HepG2 (cell line): ENCODE results near the gene KLF7. TPM values are rescaled to one million over a fixed set of nuclear protein-coding genes. Genes with fewer than 3 reads are reported as not detected.

ENCODE experiments used
- ATAC-seq: fragments of 200-7000 bp; cut with Tn5 transposase; 3 replicates; pipeline ENCODE4 v1.9.1; 2020; ENCODE audit warnings: mild to moderate bottlenecking, moderate library complexity
- BruUV-seq: library from RNA; stranded (reverse); fragments of 400-500 nt; replicated peaks from 2 replicates; lab custom pipeline; 2021; lab: Mats Ljungman, UMichigan
- CTCF ChIA-PET: fragments of 300-600 bp; formaldehyde crosslinking; extraction: SDS; loops from one replicate; lab custom pipeline; 2021; ENCODE audit warnings: low total read pairs, inconsistent platforms, low intra/inter-chr PET ratio; lab: Yijun Ruan, JAX
- POLR2A ChIA-PET: fragments of 350-600 bp; sonication (Branson Sonifier 250); formaldehyde crosslinking; loops from one replicate; lab custom pipeline; 2020; ENCODE audit warnings: antibody characterized with exemption, inconsistent platforms; lab: Yijun Ruan, JAX
- DNase-seq: peaks from one replicate; pipeline ENCODE4 v3.0.0-alpha.2; 2015; ENCODE audit warnings: low spot score
- FAIRE-seq: peaks from 3 replicates; lab custom pipeline; 2011; peaks lifted over from hg19 to GRCh38; lab: Jason Lieb, UNC
- H2AFZ ChIP-seq: one replicate; pipeline ENCODE4 v1.6.1; 2011; ENCODE audit warnings: low read length, inconsistent platforms
- H3K27ac ChIP-seq: fragments of 300-600 bp; 3 replicates; pipeline ENCODE4 v1.8.0; 2011; ENCODE audit warnings: mixed run types, mild to moderate bottlenecking, mixed read lengths, low read length, inconsistent platforms; ENCODE audit not compliant: insufficient read depth; ENCODE audit errors: extremely low read length
- H3K27me3 ChIP-seq, 2 experiments: fragments of 200-600 bp in 1 of 2; 2 replicates in 1 of 2; 3 replicates in 1 of 2; pipeline versions ENCODE4 v1.6.0 to v1.8.0; 2011; ENCODE audit warnings: low read length in 2 of 2, mild to moderate bottlenecking in 2 of 2, moderate library complexity in 2 of 2, inconsistent platforms in 1 of 2; ENCODE audit not compliant: insufficient read depth in 2 of 2, control insufficient read depth in 1 of 2
- H3K36me3 ChIP-seq, 2 experiments: fragments of 200-600 bp in 1 of 2; replicated peaks in 1 of 2; 2 replicates in 1 of 2; 3 replicates in 1 of 2; pipeline versions ENCODE4 v1.5.1 to v1.8.0; 2011; ENCODE audit warnings: low read length in 2 of 2, inconsistent platforms in 1 of 2; ENCODE audit not compliant: insufficient read depth in 2 of 2, control insufficient read depth in 1 of 2
- H3K4me1 ChIP-seq: 2 replicates; pipeline ENCODE4 v1.5.1; 2012; ENCODE audit warnings: low read length, inconsistent platforms; ENCODE audit not compliant: insufficient read depth
- H3K4me2 ChIP-seq: 2 replicates; pipeline ENCODE4 v1.6.0; 2011; ENCODE audit warnings: low read depth, low read length, inconsistent platforms
- H3K4me3 ChIP-seq, 3 experiments: fragments of 200-600 bp in 1 of 3; sonication (generic), shearing (Covaris generic) in 1 of 3; replicated peaks in 1 of 3; 2 replicates each; pipeline ENCODE4 v1.5.1; 2011 to 2016; ENCODE audit warnings: low read length in 3 of 3, inconsistent platforms in 2 of 3, low read depth in 2 of 3, mild to moderate bottlenecking in 2 of 3, control low read depth in 1 of 3, mixed read lengths in 1 of 3; ENCODE audit not compliant: insufficient read depth in 1 of 3
- H3K79me2 ChIP-seq: one replicate; pipeline ENCODE4 v1.6.1; 2011; ENCODE audit warnings: low read length, inconsistent platforms; ENCODE audit not compliant: insufficient read depth
- H3K9ac ChIP-seq: 2 replicates; pipeline ENCODE4 v1.6.0; 2011; ENCODE audit warnings: mild to moderate bottlenecking, low read depth, low read length, inconsistent platforms; ENCODE audit not compliant: insufficient read depth
- H3K9me3 ChIP-seq: 2 replicates; pipeline ENCODE4 v1.5.1; 2012; ENCODE audit warnings: mild to moderate bottlenecking, low read length
- H4K20me1 ChIP-seq: 2 replicates; pipeline ENCODE4 v1.6.0; 2011; ENCODE audit warnings: inconsistent platforms, mild to moderate bottlenecking, low read length, moderate library complexity; ENCODE audit not compliant: insufficient read depth
- CBX1 ChIP-seq: IDR thresholded peaks from one replicate; pipeline ENCODE4 v1.6.1; 2016; ENCODE audit warnings: antibody characterized with exemption, low read depth
- CCDC6 ChIP-seq: sonication (generic); formaldehyde crosslinking; IDR thresholded peaks from 2 replicates; pipeline ENCODE4 v1.8.1; 2022; ENCODE audit warnings: mild to moderate bottlenecking, missing genetic modification reagents, moderate library complexity
- LCORL ChIP-seq, 2 experiments: fragments of 450-650 bp in 1 of 2; sonication (generic) in 1 of 2; formaldehyde crosslinking in 1 of 2; IDR thresholded peaks; 2 replicates each; pipeline versions ENCODE4 v1.5.0 to v1.6.1; 2017 to 2020; ENCODE audit warnings: antibody characterized with exemption in 1 of 2, missing genetic modification reagents in 1 of 2
- ZNF224 ChIP-seq: sonication (generic); formaldehyde crosslinking; IDR thresholded peaks from 2 replicates; pipeline ENCODE4 v1.5.0; 2020; ENCODE audit warnings: mild to moderate bottlenecking, missing genetic modification reagents
- ZNF256 ChIP-seq: sonication (generic); formaldehyde crosslinking; conservative IDR thresholded peaks from 2 replicates; pipeline ENCODE4 v1.4.0; 2020; ENCODE audit warnings: missing genetic modification reagents
- WGBS: methylation state at CpG from one replicate; pipeline ENCODE4 v1.1.6; 2017; ENCODE audit warnings: low lambda C conversion rate; 5-methylcytosine and 5-hydroxymethylcytosine counted together
- in situ Hi-C: cut with HindIII; loops from 2 replicates; pipeline ENCODE4 v1.10.0; 2017; ENCODE audit warnings: low pct_unique_long_range_greater_than_20kb; ENCODE audit not compliant: extremely low pct_ligation_motif_present
- intact Hi-C: fragments of 100-400 bp; cut with micrococcal nuclease; formaldehyde crosslinking; loops from one replicate; pipeline ENCODE4 v1.10.0; 2022; ENCODE audit not compliant: unreplicated experiment
- polyA plus RNA-seq, 8 experiments: library from polyadenylated mRNA; depleted of rRNA in 3 of 8; stranded (reverse) in 7 of 8; unstranded in 1 of 8; fragments of >200 nt; fragmentation: Illumina TruSeq in 4 of 8; extraction: Trizol in 4 of 8; gene quantifications; 2 replicates each; pipeline versions ENCODE4 v1.2.1 to v1.2.3, GENCODE V29; 2011 to 2016; ENCODE audit warnings: low read depth in 4 of 8, missing spikeins in 1 of 8, mixed read lengths in 1 of 8; ENCODE audit not compliant: insufficient read depth in 1 of 8
- total RNA-seq, 5 experiments: library from RNA; depleted of rRNA; stranded (reverse); fragments of >200 nt; fragmentation: Illumina TruSeq; extraction: Trizol; gene quantifications; 2 replicates each; pipeline ENCODE4 v1.2.3, GENCODE V29; 2016; ENCODE audit warnings: low read depth in 1 of 5
- TF ChIP-seq, protein P1 (sequence below): sonication (generic); formaldehyde crosslinking; IDR thresholded peaks from 2 replicates; pipeline ENCODE4 v1.4.0; 2020; ENCODE audit warnings: missing genetic modification reagents, low read depth, mild to moderate bottlenecking, borderline replicate concordance
- TF ChIP-seq, protein P2 (sequence below): sonication (generic); formaldehyde crosslinking; IDR thresholded peaks from 2 replicates; pipeline ENCODE4 v1.5.0; 2020; ENCODE audit warnings: mild to moderate bottlenecking, missing genetic modification reagents, borderline replicate concordance
- TF ChIP-seq, protein P3 (sequence below): sonication (generic); formaldehyde crosslinking; IDR thresholded peaks from 2 replicates; pipeline ENCODE4 v1.4.0; 2020; ENCODE audit warnings: missing genetic modification reagents
- TF ChIP-seq, protein P4 (sequence below): sonication (generic); formaldehyde crosslinking; IDR thresholded peaks from 2 replicates; pipeline ENCODE4 v1.4.0; 2020; ENCODE audit warnings: missing genetic modification reagents

The KLF7 gene
- total and polyA plus RNA-seq, 2 of the 13 experiments (the other 11 are each of a cell fraction or from before 2014, with no cell fraction given) = 2.6 to 5.4 TPM

DNA sequence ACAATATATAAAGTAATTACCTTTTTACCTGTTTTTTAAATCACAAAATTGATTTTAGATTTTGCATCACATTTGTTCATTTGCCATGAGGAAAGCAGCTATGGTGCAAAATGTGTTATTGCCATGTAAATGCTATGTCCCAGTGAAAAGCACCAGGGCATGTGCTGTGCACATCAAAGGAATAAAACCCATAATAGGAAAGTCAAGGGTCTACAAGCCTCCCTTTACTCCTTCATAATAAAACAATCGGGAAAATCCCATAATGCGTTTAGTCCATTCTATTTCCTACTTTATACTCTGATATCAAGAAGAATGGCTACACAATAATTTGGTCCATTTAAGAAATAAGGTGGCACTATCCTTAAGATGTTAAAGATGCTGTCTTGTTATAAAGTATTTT is 53.0 kb downstream of the KLF7 start (continued):
- TF ChIP-seq CBX1 = no peak
- no peak for TF ChIP-seq ZNF256
- no peak for TF ChIP-seq ZNF224 (CRISPR knock-in tag)
- TF ChIP-seq CCDC6 (CRISPR knock-in tag) = no peak
- no peak for TF ChIP-seq LCORL (IDR thresholded peaks at IDR 0.05)
- TF ChIP-seq LCORL (CRISPR knock-in tag; IDR thresholded peaks at IDR 0.05) = no peak
- TF ChIP-seq, all 625 proteins: peak for 0

DNA sequence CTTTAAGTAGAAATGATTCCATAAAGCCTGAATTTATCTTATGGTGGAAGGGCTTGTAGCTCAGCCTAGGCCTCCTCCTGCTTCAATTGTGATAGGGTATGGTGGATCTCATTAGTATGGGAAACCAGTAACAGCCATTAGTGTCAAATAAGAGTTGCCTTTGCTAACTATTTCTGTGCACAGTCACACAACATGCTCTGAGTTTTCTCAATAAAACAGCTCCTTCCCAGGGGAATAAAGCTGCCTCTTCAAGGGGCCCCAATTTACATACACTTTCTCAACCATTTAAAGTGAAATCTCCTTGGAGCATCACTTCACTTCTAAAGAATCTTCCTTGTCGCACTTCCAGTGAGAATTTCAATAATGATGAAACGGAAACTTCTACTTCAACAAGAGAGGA is 53.4 kb downstream of the KLF7 start:
- POLR2A ChIA-PET = no interaction called here
- intact Hi-C loops = no loop called here

More for the DNA sequence above, 53.4 kb downstream of the KLF7 start:
- no peak overlapping the region for H3K4me3 ChIP-seq
- no peaks in the 10 kb centered on the region for H3K27me3 ChIP-seq
- DNase-seq = no peak
- H3K27ac ChIP-seq = no peak overlapping the region
- no peak for ATAC-seq
- no peaks in the 10 kb centered on the region; the same call in 1 of the 2 replicates for H3K4me1 ChIP-seq
- in situ Hi-C loops = no loop called here
- TF ChIP-seq, protein P1, sequence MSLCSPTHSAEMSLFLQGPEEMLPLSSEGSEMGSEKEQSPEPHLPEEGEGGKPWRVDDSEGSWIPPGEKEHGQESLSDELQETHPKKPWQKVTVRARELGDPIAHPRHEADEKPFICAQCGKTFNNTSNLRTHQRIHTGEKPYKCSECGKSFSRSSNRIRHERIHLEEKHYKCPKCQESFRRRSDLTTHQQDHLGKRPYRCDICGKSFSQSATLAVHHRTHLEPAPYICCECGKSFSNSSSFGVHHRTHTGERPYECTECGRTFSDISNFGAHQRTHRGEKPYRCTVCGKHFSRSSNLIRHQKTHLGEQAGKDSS (CRISPR knock-in tag) = no peak
- TF ChIP-seq, protein P2, sequence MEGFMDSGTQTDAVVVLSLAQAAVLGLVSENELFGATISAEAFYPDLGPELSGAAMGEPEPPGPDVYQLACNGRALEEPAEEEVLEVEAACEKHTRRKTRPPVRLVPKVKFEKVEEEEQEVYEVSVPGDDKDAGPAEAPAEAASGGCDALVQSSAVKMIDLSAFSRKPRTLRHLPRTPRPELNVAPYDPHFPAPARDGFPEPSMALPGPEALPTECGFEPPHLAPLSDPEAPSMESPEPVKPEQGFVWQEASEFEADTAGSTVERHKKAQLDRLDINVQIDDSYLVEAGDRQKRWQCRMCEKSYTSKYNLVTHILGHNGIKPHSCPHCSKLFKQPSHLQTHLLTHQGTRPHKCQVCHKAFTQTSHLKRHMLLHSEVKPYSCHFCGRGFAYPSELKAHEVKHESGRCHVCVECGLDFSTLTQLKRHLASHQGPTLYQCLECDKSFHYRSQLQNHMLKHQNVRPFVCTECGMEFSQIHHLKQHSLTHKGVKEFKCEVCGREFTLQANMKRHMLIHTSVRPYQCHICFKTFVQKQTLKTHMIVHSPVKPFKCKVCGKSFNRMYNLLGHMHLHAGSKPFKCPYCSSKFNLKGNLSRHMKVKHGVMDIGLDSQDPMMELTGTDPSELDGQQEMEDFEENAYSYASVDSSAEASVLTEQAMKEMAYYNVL (CRISPR knock-in tag) = no peak
- TF ChIP-seq, protein P3, sequence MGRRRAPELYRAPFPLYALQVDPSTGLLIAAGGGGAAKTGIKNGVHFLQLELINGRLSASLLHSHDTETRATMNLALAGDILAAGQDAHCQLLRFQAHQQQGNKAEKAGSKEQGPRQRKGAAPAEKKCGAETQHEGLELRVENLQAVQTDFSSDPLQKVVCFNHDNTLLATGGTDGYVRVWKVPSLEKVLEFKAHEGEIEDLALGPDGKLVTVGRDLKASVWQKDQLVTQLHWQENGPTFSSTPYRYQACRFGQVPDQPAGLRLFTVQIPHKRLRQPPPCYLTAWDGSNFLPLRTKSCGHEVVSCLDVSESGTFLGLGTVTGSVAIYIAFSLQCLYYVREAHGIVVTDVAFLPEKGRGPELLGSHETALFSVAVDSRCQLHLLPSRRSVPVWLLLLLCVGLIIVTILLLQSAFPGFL (CRISPR knock-in tag) = no peak
- TF ChIP-seq, protein P4, sequence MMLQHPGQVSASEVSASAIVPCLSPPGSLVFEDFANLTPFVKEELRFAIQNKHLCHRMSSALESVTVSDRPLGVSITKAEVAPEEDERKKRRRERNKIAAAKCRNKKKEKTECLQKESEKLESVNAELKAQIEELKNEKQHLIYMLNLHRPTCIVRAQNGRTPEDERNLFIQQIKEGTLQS (CRISPR knock-in tag) = no peak
- no TSS peak for BruUV-seq
- H4K20me1 ChIP-seq = no peaks in the 10 kb centered on the region
- H3K9ac ChIP-seq = no peak overlapping the region
- 89% methylated on average over 2 of the region's 2 CpGs for WGBS
- H3K79me2 ChIP-seq = no peaks in the 10 kb centered on the region
- CTCF ChIA-PET = no interaction called here
- no peak for FAIRE-seq
- no peak overlapping the region for H2AFZ ChIP-seq
- no peak overlapping the region for H3K4me2 ChIP-seq
- H3K9me3 ChIP-seq = no peaks in the 10 kb centered on the region
- no peaks in the 10 kb centered on the region for H3K36me3 ChIP-seq
